ENCODE results near the gene METTL1. TPM values are rescaled to one million over a fixed set of nuclear protein-coding genes. Genes with fewer than 3 reads are reported as not detected.

The METTL1 gene
- polyA plus RNA-seq, 3 donors: 28.6 to 31.8 (median 31.5) TPM

- no peak for DNase-seq (ENCODE audit: extremely low read depth in 1 of 11, low read depth in 9 of 11, low spot score in 4 of 11)
Observed at GRCh38 chr12:57807285-57807684, 35.4 kb upstream of the METTL1 start.

- DNase-seq (ENCODE audit: extremely low read depth in 1 of 11, low read depth in 9 of 11, low spot score in 4 of 11): no peak
Observed at GRCh38 chr12:57806677-57807076, 34.8 kb upstream of the METTL1 start.

GRCh38 chr12:57803319-57803893 lies 31.5 kb upstream of the METTL1 start:
- peak in 1 of 11 donors; percentile 22 for DNase-seq (ENCODE audit: extremely low read depth in 1 of 11, low read depth in 9 of 11, low spot score in 4 of 11)

- no peak for DNase-seq (ENCODE audit: extremely low read depth in 1 of 11, low read depth in 9 of 11, low spot score in 4 of 11)
Observed at GRCh38 chr12:57802607-57803006, 30.7 kb upstream of the METTL1 start.

GRCh38 chr12:57800965-57801364 lies 29.1 kb upstream of the METTL1 start:
- no peak for DNase-seq (ENCODE audit: extremely low read depth in 1 of 11, low read depth in 9 of 11, low spot score in 4 of 11)

GRCh38 chr12:57797933-57798332 lies 26.0 kb upstream of the METTL1 start:
- no peak for DNase-seq (ENCODE audit: extremely low read depth in 1 of 11, low read depth in 9 of 11, low spot score in 4 of 11)

GRCh38 chr12:57796996-57797395 lies 25.1 kb upstream of the METTL1 start:
- DNase-seq (ENCODE audit: extremely low read depth in 1 of 11, low read depth in 9 of 11, low spot score in 4 of 11): no peak

- no peak for DNase-seq (ENCODE audit: extremely low read depth in 1 of 11, low read depth in 9 of 11, low spot score in 4 of 11)
Observed at GRCh38 chr12:57795354-57795753, 23.4 kb upstream of the METTL1 start.

GRCh38 chr12:57793920-57794319 lies 22.0 kb upstream of the METTL1 start:
- DNase-seq (ENCODE audit: extremely low read depth in 1 of 11, low read depth in 9 of 11, low spot score in 4 of 11): no peak

- no peak for DNase-seq (ENCODE audit: extremely low read depth in 1 of 11, low read depth in 9 of 11, low spot score in 4 of 11)
Observed at GRCh38 chr12:57783861-57784260, 12.0 kb upstream of the METTL1 start.

- no peak for DNase-seq (ENCODE audit: extremely low read depth in 1 of 11, low read depth in 9 of 11, low spot score in 4 of 11)
Observed at GRCh38 chr12:57783466-57783801, 11.5 kb upstream of the METTL1 start.

GRCh38 chr12:57782608-57783465 lies 10.9 kb upstream of the METTL1 start, which contains the start of gene TSFM:
TSS of gene TSFM (plus strand) at chr12:57782787. CDS start at chr12:57782802, 15 bp downstream.
- peak; percentile 86 to 97 (median 94) for DNase-seq (ENCODE audit: extremely low read depth in 1 of 11, low read depth in 9 of 11, low spot score in 4 of 11)

GRCh38 chr12:57782243-57782607 lies 10.3 kb upstream of the METTL1 start:
- no peak for DNase-seq (ENCODE audit: extremely low read depth in 1 of 11, low read depth in 9 of 11, low spot score in 4 of 11)

GRCh38 chr12:57781801-57782200 lies 9.9 kb upstream of the METTL1 start:
- no peak for DNase-seq (ENCODE audit: extremely low read depth in 1 of 11, low read depth in 9 of 11, low spot score in 4 of 11)

GRCh38 chr12:57781244-57781643 lies 9.3 kb upstream of the METTL1 start:
- DNase-seq (ENCODE audit: extremely low read depth in 1 of 11, low read depth in 9 of 11, low spot score in 4 of 11): no peak

- no peak for DNase-seq (ENCODE audit: extremely low read depth in 1 of 11, low read depth in 9 of 11, low spot score in 4 of 11)
Observed at GRCh38 chr12:57780284-57780897, 8.5 kb upstream of the METTL1 start.

- no peak for DNase-seq (ENCODE audit: extremely low read depth in 1 of 11, low read depth in 9 of 11, low spot score in 4 of 11)
Observed at GRCh38 chr12:57779736-57780135, 7.8 kb upstream of the METTL1 start.

GRCh38 chr12:57777911-57778310 lies 6.0 kb upstream of the METTL1 start:
- DNase-seq (ENCODE audit: extremely low read depth in 1 of 11, low read depth in 9 of 11, low spot score in 4 of 11): no peak

GRCh38 chr12:57777367-57777766 lies 5.5 kb upstream of the METTL1 start:
- no peak for DNase-seq (ENCODE audit: extremely low read depth in 1 of 11, low read depth in 9 of 11, low spot score in 4 of 11)

GRCh38 chr12:57776247-57776587 lies 4.3 kb upstream of the METTL1 start:
- DNase-seq (ENCODE audit: extremely low read depth in 1 of 11, low read depth in 9 of 11, low spot score in 4 of 11): no peak
